RWPE2 (cell line): ENCODE results near the gene DLG2.
"Not testable (repeated sequence)": the region's sequence is repeated elsewhere in the genome, so short reads cannot be mapped to it uniquely, and the experiment has no call there.

Source experiments
- ATAC-seq: fragments of 200-7000 bp; cut with Tn5 transposase; 3 replicates; pipeline ENCODE4 v1.9.1; 2021; ENCODE audit warnings: low read depth
- DNase-seq: peaks from one replicate; pipeline ENCODE4 v3.0.0-alpha.2; 2020; ENCODE audit warnings: low spot score
- H3K27ac ChIP-seq: fragments of 450-650 bp; 2 replicates; pipeline ENCODE4 v1.5.1; 2017; ENCODE audit warnings: mild to moderate bottlenecking; ENCODE audit not compliant: poor library complexity, severe bottlenecking
- H3K27me3 ChIP-seq: fragments of 250-450 bp; sonication (Bioruptor Pico); 2 replicates; pipeline ENCODE4 v1.5.1; 2021; ENCODE audit warnings: mild to moderate bottlenecking, moderate library complexity; ENCODE audit not compliant: insufficient read depth, poor library complexity, severe bottlenecking
- H3K36me3 ChIP-seq: fragments of 250-450 bp; sonication (Bioruptor Pico); 2 replicates; pipeline ENCODE4 v1.5.1; 2020; ENCODE audit warnings: low read depth, mild to moderate bottlenecking, moderate library complexity
- H3K4me1 ChIP-seq: fragments of 250-450 bp; sonication (Bioruptor Pico); 2 replicates; pipeline ENCODE4 v1.5.1; 2021; ENCODE audit warnings: mild to moderate bottlenecking, moderate library complexity; ENCODE audit not compliant: insufficient read depth, poor library complexity, severe bottlenecking
- H3K4me3 ChIP-seq: fragments of 250-450 bp; sonication (Bioruptor Pico); 2 replicates; pipeline ENCODE4 v1.5.1; 2021; ENCODE audit warnings: mild to moderate bottlenecking, moderate library complexity; ENCODE audit not compliant: severe bottlenecking
- H3K9me3 ChIP-seq: fragments of 250-450 bp; sonication (Bioruptor Pico); 2 replicates; pipeline ENCODE4 v1.5.1; 2021; ENCODE audit warnings: mild to moderate bottlenecking, moderate library complexity; ENCODE audit not compliant: severe bottlenecking
- TF ChIP-seq, protein P1 (sequence below): fragments of 450-650 bp; IDR thresholded peaks from one replicate; pipeline ENCODE4 v1.5.1; 2017; ENCODE audit warnings: mild to moderate bottlenecking, moderate library complexity; ENCODE audit not compliant: poor library complexity, severe bottlenecking

DLG2 gene

GRCh38 chr11:85619499-85619898, 7.6 kb downstream of the DLG2 start:
- no peak overlapping the region for H3K4me3 ChIP-seq
- TF ChIP-seq, protein P1, sequence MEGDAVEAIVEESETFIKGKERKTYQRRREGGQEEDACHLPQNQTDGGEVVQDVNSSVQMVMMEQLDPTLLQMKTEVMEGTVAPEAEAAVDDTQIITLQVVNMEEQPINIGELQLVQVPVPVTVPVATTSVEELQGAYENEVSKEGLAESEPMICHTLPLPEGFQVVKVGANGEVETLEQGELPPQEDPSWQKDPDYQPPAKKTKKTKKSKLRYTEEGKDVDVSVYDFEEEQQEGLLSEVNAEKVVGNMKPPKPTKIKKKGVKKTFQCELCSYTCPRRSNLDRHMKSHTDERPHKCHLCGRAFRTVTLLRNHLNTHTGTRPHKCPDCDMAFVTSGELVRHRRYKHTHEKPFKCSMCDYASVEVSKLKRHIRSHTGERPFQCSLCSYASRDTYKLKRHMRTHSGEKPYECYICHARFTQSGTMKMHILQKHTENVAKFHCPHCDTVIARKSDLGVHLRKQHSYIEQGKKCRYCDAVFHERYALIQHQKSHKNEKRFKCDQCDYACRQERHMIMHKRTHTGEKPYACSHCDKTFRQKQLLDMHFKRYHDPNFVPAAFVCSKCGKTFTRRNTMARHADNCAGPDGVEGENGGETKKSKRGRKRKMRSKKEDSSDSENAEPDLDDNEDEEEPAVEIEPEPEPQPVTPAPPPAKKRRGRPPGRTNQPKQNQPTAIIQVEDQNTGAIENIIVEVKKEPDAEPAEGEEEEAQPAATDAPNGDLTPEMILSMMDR: no peak
- no peaks in the 10 kb centered on the region for H3K9me3 ChIP-seq
- DNase-seq: no peak
- no peaks in the 10 kb centered on the region for H3K27me3 ChIP-seq
- H3K4me1 ChIP-seq: no peaks in the 10 kb centered on the region
- no peaks in the 10 kb centered on the region for H3K36me3 ChIP-seq
- ATAC-seq: no peak
- no peak overlapping the region for H3K27ac ChIP-seq

DNA sequence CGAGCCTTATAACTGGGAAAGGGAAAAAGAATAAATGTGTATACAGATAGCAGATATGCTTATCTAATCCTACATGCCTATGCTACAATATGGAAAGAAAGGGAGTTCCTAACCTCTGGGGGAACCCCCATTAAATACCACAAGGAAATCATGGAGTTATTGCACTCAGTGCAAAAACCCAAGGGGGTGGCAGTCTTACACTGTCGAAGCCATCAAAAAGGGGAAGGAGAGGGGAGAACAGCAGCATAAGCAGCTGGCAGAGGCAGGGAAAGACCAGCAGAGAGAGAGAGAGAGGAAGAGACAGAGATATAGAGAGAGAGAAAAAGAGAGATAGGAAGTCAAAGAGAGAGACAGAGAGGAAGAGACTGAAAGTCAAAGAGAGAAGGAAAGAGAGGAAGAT, 15.5 kb downstream of the DLG2 start:
- H3K27me3 ChIP-seq, H3K4me3 ChIP-seq, H3K4me1 ChIP-seq, H3K27ac ChIP-seq, ATAC-seq, DNase-seq, H3K9me3 ChIP-seq, H3K36me3 ChIP-seq: not testable (repeated sequence)

- H3K4me3 ChIP-seq, H3K27me3 ChIP-seq, DNase-seq, H3K9me3 ChIP-seq, H3K27ac ChIP-seq, ATAC-seq, H3K4me1 ChIP-seq, H3K36me3 ChIP-seq: not testable (repeated sequence)
These were observed 17.9 kb downstream of the DLG2 start for GRCh38 chr11:85609286-85609685.

DNA sequence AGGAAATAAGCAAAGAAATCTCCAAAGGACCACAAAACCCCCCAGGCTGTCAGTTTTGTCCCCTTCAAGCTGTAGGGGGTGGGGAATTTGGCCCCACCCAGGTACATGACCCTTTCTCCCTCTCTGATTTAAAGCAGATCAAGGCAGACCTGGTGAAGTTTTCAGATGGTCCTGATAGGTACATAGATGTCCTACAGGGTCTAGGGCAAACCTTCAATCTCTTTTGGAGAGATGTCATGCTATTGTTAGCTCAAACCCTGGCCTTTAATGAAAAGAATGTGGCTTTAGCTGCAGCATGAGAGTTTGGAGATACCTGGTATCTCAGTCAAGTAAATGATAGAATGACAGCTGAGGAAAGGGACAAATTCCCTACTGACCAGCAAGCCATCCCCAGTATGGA, 18.5 kb downstream of the DLG2 start:
- not testable (repeated sequence) for H3K36me3 ChIP-seq, DNase-seq, H3K4me1 ChIP-seq, H3K27me3 ChIP-seq, H3K9me3 ChIP-seq, ATAC-seq, H3K4me3 ChIP-seq, H3K27ac ChIP-seq

DNA sequence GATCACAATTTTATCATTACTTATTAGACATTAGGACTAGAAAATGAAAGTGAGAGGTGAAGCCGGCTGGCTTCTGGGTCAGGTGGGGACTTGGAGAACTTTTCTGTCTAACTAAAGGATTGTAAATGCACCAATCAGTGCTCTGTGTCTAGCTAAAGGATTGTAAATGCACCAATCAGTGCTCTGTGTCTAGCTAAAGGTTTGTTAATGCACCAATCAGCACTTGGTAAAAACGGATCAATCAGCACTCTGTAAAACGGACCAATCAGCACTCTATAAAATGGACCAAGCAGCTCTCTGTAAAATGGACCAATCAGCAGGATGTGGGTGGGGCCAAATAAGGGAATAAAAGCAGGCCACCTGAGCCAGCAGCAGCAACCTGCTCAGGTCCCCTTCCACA, 20.9 kb downstream of the DLG2 start:
- H3K27me3 ChIP-seq: not testable (repeated sequence)

GRCh38 chr11:85603220-85603619, 23.9 kb downstream of the DLG2 start:
- TF ChIP-seq, protein P1: no peak
- Histone ChIP-seq H3K27ac (no peak overlapping the region), H3K27me3 (no peaks in the 10 kb centered on the region), H3K9me3 (no peaks in the 10 kb centered on the region), H3K4me1 (no peaks in the 10 kb centered on the region), H3K36me3 (no peaks in the 10 kb centered on the region), H3K4me3 (no peak overlapping the region)
- DNase-seq (no peak), ATAC-seq (no peak)

More for the DNA sequence above, 20.9 kb downstream of the DLG2 start:
- not testable (repeated sequence) for H3K4me3 ChIP-seq, H3K27ac ChIP-seq, ATAC-seq, H3K9me3 ChIP-seq, H3K36me3 ChIP-seq, H3K4me1 ChIP-seq, DNase-seq

GRCh38 chr11:85602526-85603213, 24.5 kb downstream of the DLG2 start:
- ATAC-seq (no peak), DNase-seq (no peak)
- H3K4me1 ChIP-seq: no peaks in the 10 kb centered on the region
- H3K9me3 ChIP-seq: no peaks in the 10 kb centered on the region
- no peaks in the 10 kb centered on the region for H3K27me3 ChIP-seq
- H3K27ac ChIP-seq: no peak overlapping the region
- TF ChIP-seq, protein P1: no peak
- H3K4me3 ChIP-seq: no peak overlapping the region
- no peaks in the 10 kb centered on the region for H3K36me3 ChIP-seq
